ENCODE measurements around the gene NCK1. TPM values are rescaled to one million over a fixed set of nuclear protein-coding genes. Genes with fewer than 3 reads are reported as not detected.

NCK1 gene
- 29.4 TPM for polyA plus RNA-seq (ENCODE audit: insufficient read length)

DNA sequence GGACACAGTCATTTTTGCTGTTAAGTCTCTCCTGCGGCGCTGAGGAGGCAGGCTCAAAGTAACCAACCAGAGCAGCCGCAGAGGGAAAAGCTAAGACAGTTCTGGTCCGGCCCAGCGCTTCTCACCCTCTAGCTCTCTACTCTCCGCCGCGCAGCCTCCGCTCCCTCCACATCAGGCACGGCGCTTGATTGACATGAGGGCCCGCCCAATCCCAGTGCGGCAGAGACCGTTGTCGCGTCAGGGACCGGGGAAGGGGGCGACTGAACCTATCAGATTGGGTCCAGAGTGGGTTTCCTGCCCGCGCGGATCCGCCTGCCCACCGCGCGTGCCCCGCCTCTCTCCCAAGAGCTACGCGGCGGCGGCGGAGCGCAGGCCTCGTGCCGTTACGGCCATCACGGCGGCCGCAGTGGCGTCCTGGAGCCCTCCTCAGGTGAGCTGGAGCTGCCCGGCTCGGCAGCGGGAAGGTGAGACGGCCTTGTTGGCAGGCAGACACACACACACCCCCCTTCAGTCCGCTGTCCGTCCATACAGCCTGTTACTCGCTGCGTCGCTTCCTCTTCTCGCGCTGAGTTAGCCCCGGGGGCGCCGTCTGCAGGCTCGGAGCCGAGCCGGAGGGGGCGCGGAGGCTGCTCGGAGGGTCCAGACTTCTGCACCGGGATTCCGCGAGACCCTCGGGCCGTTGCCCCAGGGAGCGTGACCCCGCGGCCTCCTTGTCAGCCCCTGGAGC is at the start of gene NCK1:
Gene NCK1, plus strand, starts transcription at position 319 of the 727 bp plus-strand sequence. CDS start 65,794 bp downstream, outside the sequence.
- peak; percentile 83 for DNase-seq (ENCODE audit: low read depth)

DNA sequence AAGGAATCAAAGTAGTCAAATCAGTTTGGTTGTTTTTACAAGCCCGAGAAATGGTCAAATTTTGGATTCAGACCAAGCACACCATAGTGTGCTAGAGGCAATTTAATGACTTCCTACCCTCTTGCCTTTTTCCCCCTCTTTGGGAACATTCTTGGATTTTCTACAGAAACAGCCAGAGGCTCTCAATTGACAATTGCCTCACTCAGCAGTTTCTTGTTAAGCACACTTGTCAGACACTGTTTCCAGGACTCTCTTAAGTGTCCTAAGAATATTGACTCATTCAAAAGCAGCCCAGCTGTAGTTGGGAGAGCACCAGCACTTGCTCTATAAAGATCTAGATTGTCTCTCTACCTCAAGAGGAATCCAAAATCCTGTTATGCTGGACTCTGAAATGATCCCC is 44.6 kb upstream of the NCK1 start:
- no peak for DNase-seq (ENCODE audit: low read depth)

DNA sequence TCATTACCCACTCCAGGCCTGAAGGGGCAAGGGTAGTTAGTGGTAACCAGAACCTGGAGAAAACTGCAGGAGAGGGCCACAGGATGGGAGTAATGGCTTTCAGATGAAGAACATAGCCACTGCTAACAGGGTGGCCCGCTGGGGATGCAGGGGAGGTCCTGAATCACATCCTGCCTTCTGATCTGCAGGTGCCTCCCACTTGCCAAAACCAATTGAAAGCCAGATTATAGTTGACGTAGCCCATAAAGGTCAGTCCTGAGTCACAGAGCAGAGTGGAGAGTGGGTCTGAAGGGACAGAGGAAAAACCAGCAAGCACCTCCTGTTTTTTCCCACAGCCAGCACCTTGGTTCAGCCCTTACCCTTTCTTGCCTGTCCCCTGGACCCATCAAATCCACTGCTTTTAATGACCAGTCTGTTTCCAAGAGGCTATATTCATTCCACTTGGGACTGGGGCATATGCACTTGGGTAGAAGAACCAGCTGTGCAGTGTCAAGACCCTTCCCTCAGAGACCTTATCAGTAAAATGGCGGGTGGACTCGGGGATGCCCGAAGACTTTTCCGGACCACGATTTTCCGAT is 43.7 kb upstream of the NCK1 start:
- DNase-seq (ENCODE audit: low read depth) = no peak

DNA sequence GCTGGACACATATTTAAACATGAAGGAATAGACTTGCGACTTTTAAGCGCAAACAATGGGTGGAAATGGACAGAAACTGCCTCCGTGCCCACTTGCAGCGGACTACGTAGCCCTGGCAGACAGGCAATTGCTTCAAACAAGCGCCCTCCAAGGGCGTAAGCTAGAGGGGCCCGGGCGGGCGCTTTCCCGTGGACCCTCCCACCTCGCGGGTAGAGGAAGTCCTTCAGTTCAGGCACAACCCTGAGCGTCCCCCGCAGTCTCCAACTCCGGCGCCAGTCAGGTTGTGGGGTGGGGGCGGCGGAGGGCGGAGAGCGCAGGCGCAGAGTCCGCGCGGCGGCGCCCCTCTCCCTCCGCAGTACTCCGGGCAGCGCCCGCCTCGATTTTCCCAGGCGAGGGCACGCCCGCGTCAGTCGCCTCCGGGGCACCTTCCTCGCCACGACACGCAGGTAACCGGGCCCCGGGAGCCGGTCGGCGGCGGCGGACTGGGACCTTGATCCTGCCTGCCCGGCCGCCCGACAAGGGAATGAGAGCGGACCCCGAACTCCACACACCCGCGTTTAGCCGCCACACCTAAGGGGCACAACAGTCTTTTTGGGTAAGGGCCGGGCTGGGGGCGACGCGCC is 43.1 kb upstream of the NCK1 start, which contains the start of gene SLC35G2:
Gene SLC35G2, plus strand, starts transcription at position 358 of the 623 bp plus-strand sequence. CDS start 35,335 bp downstream, outside the sequence.
- DNase-seq (ENCODE audit: low read depth) = no peak

DNA sequence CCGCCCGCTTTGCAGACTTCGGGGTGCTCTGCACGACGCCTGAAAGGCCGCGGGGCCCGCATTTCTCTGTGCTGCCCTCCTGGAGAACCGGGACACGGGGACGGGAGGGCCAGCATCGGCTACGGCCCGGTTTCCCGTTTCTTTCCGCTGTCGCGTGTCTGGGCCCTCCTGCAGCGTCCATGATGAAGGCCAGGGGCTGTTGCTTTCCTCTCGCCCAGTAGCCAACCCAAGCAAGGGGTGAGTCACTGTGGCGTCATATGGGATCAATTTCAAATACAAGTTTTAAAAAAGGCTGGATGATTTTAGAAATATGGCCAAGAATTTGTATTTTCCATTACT is 42.6 kb upstream of the NCK1 start:
- DNase-seq (ENCODE audit: low read depth) = no peak

DNA sequence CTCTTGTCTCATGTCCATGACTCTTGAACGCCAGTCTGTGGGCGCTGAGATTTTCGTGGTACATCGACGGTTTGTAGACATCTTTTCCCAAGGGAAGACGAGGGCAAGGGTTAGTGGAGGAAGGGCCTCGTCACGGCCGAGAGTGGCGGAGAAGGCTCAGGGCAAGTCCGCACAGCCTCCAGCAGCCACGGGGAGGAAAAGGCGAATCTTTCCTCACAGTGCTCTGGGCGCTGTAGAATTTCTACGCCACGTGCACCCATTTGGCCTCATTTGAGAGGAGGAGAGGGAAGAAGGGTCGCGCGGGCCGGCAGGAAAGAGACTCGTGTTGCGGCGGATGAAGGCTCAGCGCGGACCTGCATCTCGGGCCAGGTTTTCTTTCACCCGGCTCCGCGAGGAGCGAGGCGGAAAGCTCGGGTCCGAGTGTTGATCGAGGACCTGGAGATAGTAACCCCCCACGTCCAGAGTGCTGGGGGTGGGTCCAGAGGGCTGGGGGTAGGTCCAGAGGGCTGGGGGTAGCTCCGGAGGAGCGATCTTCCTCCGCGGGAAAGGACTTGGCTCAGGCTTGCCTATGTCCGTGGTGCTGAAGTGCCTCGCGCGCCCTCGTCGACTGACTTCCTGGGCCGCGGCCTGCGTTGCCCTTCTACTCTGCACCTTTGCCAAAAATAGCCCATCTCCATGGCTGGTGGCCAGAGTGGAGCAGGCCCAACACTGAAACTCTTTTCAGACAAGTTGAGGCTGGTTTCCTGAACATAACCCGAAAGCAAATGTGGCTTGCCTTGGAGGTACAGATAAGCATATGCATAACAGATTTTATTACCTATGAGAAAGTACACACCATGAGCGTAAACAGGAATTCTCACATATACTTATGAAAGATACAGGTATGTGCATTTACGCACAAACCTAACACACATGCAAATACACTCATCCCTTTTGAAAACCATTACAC is 42.0 kb upstream of the NCK1 start:
- no peak for DNase-seq (ENCODE audit: low read depth)

DNA sequence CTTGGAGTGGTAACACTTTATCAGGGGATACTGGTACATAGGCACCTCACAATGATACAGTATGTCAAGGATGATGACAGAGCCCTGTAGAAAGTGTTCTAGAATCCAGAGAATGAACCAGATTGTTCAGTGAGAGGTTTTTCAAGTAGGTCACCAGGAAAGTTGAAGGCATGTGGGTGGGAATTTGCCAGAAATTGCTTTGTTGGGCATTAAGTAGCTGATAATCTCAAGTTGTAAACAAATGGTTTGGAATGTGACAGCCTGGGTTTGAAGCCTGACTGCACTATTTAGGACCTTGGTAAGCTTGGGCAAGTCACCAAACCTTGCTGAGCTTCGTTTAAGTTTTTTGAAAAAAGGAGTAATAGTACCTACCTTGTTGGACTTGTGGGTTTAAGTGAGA is 30.5 kb upstream of the NCK1 start:
- DNase-seq (ENCODE audit: low read depth) = no peak

DNA sequence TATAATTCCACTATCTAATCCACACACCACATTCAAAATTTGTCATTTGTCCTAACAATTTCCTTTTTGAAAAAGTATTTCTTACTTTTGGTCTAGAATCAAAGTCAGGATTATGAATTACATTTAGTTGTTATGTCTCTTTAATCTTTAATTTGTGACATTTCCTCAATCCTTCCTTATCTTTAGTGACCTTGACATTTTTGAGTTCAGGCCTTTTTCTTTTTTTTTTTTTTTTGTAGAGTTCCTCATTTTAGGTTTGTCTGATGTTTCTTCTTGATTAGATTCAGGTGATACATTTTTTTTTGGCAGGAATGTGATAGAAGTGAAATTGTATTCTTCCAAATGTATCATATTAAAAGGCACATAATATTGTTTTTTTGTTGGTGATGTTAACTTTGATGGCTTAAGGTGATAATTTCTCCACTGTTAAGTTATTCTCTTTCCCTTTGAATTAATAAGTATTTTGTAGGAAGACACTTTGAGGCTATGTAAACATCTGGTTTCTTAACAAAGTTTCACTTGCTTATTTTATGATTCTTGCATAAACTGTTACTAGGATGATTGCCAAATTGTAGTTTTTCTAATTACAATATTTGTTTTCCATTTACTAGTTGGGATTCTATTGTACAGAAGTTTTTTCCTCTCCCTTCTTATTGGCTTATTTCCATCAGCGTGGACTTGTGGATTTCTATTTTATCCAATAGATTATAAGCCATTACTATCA is 26.8 kb upstream of the NCK1 start:
- DNase-seq (ENCODE audit: low read depth) = no peak

DNA sequence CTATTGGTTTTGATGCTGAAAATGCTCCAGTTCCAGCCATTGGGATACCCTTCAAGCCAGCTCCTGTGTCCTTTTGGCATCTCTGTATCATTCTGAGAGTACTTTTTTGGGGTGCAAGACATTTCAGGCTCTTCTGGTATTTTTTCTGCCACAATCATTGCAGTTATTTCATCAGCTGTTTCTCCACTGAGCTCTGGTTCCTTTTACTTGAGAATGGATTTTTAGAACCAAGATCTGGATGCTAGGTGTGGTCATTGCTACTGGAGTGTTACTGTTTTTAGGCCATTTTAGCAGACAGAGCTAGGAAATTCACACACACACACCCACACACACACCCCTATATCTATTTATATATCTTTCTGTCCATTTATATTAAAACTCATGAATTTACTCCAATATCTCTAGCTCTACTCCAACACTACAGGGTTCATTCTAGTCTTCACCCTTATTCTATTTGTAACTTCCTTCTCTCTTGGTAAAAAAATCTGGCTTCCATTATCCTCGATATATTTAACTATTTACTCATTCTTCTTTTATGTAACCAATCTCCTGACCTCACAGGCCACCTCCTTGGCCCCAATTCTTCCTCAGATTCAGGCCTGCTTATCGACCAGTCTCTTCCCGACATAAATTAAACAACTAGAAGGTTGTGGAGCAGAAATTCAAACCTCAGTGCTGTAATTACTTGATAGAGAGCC is 26.0 kb upstream of the NCK1 start:
- no peak for DNase-seq (ENCODE audit: low read depth)

DNA sequence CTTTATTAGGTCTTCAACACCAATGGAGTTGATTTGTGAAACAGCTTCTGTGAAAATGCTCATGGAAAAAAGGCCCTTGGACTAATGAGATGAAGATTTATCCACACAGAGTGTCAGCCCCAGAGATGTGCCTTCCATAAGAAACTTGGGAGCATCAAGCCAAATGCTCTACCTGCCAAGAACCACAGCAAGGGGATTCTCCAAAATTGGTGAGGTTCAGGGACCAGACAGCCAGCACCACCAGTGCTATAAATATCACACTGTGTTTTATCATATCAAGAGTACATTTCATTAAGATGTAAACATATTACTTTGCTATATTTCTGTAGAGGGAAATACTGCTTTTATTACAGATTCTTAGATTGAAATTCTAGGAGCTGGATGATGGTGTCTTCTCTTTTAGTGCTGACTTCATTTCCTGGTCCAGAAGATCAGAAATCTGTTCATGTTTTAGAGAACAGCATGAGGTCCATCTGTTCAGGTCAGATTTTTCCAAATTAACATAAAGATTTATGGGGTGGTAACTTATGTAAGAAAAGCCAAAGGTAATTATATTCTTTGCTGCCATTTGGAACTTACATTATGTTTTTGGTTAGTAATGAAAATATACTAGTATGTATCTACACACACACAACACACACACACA is 25.4 kb upstream of the NCK1 start:
- DNase-seq (ENCODE audit: low read depth) = no peak

DNA sequence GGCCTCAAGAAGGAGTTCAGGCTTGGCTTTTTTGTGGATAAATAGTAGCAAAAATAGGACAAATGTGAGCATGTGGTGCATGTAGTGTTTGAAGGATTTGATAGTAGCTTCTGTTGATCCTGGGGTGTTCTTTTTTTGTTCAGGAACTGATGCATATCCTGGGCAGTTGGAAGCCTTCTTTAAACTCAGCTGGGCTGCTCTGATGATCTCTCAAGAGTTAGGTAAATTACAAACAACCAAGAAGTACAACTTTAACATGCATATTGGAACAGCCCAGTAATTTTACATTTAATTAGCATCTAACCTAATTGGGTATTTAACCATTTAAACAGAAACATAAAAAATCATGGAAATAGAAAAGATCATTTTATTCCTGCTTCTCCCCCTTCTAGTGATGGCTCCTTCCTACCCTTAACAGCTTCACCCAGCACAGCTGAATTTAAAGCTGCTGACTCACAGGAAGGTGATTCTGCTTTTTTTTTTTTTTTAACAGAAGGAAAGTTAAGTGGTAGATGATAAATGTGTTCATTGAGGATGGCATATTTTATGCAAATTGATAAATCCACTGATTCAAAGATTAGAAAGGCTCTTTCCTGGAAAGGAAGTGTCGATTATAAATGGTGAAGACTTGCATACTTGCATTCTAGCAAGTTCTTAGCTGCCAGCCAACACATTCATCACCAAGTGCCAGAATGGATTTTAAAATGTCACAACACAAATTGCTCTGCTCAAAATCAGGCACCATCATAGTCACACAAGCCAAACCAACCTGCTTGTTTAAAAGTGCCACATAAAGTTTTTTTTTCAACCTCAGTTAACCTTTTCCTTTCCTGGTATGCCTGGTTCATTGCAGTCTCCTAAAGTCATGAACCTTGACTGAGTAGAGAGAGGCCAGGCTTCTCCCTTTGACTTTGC is 23.1 kb upstream of the NCK1 start:
- DNase-seq (ENCODE audit: low read depth) = no peak

DNA sequence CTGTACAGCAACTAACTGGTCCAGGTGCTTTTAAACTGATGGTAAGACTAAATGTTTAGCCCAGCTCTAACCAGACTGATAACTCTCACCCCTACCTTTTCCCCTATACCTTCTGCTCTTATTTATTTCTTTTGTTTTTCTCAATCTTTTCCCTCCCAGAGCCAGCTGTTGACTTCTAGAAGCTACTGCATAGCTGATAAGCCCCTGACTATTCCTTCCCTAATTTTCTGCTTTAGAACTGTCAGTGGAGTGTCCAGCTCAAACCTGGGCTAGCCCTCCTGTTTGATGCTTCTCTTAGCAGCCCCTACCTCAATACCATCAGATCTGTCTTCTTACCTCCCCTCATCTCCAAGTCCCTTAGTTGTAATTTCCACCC is 22.5 kb upstream of the NCK1 start:
- DNase-seq (ENCODE audit: low read depth) = no peak

DNA sequence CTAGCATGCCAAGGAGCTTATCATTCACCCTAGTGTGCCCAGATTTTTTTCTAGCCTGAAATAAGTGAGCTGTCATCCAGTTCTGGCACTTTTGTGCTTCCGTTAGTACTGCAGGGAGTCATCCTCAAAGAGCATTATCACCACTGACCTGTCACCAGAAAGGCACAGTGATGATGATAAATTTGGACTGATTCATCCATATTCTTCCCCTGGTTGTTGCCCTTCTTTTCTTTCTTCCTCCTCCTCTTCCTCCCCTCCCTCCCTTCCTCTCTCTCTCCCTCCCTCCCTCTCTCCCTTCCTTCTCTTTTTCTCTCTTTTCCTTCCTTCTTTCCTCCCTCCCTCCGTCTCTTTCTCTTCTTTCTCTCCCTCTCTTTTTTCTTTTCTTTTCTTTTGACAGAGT is 21.8 kb upstream of the NCK1 start:
- no peak for DNase-seq (ENCODE audit: low read depth)

DNA sequence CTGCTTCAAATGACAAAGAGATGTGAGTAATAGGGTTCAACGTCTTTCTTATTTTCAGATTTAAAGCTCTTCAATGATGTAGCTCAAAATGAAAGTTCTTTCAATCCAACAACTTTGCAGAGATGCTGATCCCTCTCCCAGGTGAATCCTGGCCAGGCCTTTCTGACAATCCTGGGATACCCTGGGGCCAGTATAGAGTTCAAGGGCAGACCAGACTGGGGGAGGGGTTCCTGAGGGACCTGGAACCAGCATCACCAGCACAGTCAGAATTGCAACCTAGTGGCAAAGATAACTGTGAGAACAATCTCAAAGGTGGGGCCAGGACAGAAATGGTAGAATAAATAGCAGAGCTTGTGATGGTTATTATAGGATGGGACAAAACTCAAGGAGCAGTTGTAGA is 19.7 kb upstream of the NCK1 start:
- DNase-seq (ENCODE audit: low read depth) = no peak

DNA sequence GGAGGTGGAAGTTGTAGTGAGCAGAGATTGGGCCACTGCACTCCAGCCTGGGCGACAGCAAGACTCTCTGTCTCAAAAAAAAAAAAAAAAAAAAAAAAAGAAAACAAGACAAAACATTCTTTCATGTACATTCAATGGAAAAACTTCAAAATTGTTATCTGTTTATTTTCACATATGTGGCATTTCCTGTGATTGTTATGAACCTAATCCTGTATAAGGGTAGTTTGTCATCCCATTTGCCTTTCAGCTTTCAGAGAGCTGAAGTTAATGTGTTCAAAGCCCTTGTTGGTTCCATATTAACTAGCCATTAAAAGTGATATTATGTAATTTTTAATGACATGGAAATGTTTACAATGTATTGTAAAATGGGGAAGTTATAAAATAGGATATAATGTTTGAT is 17.3 kb upstream of the NCK1 start:
- no peak for DNase-seq (ENCODE audit: low read depth)

DNA sequence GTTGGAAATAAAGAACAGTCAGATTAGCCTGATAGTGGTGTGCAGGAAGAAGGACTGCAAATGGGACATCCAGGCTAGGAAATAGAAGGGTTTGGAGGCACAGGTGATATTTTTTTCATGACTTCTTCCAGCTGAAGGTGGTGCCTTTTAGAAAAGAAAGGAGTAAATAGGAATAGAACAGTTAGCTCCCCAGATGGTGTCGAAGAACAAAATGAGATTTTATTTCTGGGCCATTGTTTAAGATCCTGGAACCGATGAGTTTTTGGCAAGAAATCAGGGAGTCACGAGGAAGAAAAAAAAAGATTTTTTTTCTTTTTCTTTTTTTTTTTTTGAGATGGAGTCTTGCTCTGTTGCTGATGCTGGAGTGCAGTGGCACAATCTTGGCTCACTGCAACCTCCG is 9.8 kb upstream of the NCK1 start:
- DNase-seq (ENCODE audit: low read depth) = no peak

DNA sequence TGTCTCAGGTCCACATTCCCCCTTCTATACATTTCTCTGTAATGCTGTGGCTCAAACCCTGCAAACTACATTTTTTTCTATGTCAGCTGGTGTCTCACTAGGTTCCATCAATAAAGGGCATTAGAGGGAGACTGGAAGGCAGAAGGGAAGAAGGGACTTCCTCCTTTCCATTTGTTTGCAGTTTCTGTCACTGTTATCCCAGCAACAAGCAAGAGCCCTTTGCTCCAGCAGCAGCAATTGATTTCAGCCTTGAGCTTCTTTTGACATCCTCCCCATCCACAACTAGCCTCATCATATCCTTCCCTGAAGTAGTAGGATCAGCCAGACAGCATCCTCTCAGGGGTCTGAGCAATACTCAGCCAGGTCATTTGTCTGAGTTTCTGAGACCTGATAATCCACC is 5.3 kb upstream of the NCK1 start:
- no peak for DNase-seq (ENCODE audit: low read depth)

DNA sequence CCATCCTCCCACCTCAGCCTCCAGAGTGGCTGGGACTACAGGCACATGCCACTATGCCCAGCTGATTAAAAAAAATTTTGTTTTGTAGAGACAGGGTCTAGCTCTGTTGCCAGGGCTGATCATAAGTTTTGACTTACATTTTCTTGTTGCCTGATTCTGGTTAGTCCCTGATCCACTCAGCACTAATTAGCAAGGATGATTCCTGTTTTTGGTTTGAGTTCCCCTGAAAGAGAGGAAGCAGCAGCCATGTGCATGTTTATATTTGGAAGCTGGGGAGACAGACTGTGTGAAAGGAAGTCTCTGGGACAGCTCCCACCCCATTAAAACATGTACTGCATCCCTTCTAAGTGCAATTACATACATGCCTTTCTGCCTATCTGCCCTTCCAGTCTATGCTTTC is 3.6 kb upstream of the NCK1 start:
- no peak for DNase-seq (ENCODE audit: low read depth)

DNA sequence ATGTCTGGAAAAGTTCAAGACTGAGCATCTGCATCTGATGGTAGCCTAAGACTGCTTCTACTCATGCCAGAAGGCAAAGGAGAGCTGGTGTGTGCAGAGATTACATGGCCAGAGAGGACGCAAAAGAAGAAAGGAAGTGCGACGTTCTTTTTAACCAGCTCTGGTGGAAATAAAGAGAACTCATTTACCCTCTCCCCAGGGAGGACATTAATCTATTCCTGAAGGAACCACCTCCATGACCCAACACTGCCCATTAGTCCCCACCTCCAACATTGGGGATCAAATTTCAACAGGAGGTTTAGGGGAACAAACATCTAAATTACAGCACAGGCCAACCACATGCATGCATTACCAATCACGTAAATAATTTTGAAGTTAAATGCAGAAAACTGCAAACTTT is 1.5 kb upstream of the NCK1 start:
- DNase-seq (ENCODE audit: low read depth) = no peak

All from forelimb muscle (tissue), 1 donor.